GM04504 (cell line): ENCODE measurements around the gene TFEB.

Source experiments
- DNase-seq: peaks from one replicate; pipeline ENCODE4 v3.0.0-alpha.2; 2012; ENCODE audit warnings: low read depth

The TFEB gene

GRCh38 chr6:41674231-41675000, 61.0 kb downstream of the TFEB start:
- no peak for DNase-seq

- no peak for DNase-seq
Measured at GRCh38 chr6:41673704-41674000, 61.8 kb downstream of the TFEB start.

GRCh38 chr6:41672816-41673703, 62.3 kb downstream of the TFEB start:
- no peak for DNase-seq

- DNase-seq = no peak
Measured at GRCh38 chr6:41672016-41672415, 63.4 kb downstream of the TFEB start.

GRCh38 chr6:41671376-41671775, 64.0 kb downstream of the TFEB start:
- no peak for DNase-seq

GRCh38 chr6:41670703-41671360, 64.6 kb downstream of the TFEB start:
- DNase-seq = no peak

- no peak for DNase-seq
Measured at GRCh38 chr6:41668968-41669367, 66.4 kb downstream of the TFEB start.

- DNase-seq = no peak
Measured at GRCh38 chr6:41667195-41667594, 68.2 kb downstream of the TFEB start.

GRCh38 chr6:41664271-41664670, 71.1 kb downstream of the TFEB start:
- no peak for DNase-seq

GRCh38 chr6:41663568-41663967, 71.8 kb downstream of the TFEB start:
- DNase-seq = no peak

GRCh38 chr6:41659935-41660334, 75.5 kb downstream of the TFEB start:
- no peak for DNase-seq

- DNase-seq = no peak
Measured at GRCh38 chr6:41658636-41659035, 76.8 kb downstream of the TFEB start.

- no peak for DNase-seq
Measured at GRCh38 chr6:41657131-41658094, 78.0 kb downstream of the TFEB start.

GRCh38 chr6:41656002-41656691, 79.3 kb downstream of the TFEB start:
- no peak for DNase-seq

- DNase-seq = no peak
Measured at GRCh38 chr6:41655646-41656001, 79.8 kb downstream of the TFEB start.

GRCh38 chr6:41655176-41655575, 80.2 kb downstream of the TFEB start:
- DNase-seq = no peak

GRCh38 chr6:41654698-41655151, 80.7 kb downstream of the TFEB start:
- DNase-seq = no peak

GRCh38 chr6:41654151-41654697, 81.2 kb downstream of the TFEB start:
- DNase-seq = no peak

- no peak for DNase-seq
Measured at GRCh38 chr6:41653691-41654090, 81.7 kb downstream of the TFEB start.

- no peak for DNase-seq
Measured at GRCh38 chr6:41652866-41653652, 82.3 kb downstream of the TFEB start.
